Smooth muscle cell (in vitro differentiated cells): ENCODE measurements around the gene IGSF21. TPM values are rescaled to one million over a fixed set of nuclear protein-coding genes. Genes with fewer than 3 reads are reported as not detected.

Source experiments
- DNase-seq: peaks from one replicate; lab custom pipeline; 2025; ENCODE audit not compliant: unreplicated experiment; lab: John Stamatoyannopoulos, UW
- H2AFZ ChIP-seq: fragments of 200-600 bp; sonication (generic); 2 replicates; pipeline ENCODE4 v1.6.0; 2016; ENCODE audit warnings: antibody characterized with exemption, low read depth, mild to moderate bottlenecking
- H3F3A ChIP-seq: fragments of 200-600 bp; sonication (generic); 2 replicates; pipeline ENCODE4 v1.6.0; 2017; ENCODE audit warnings: antibody characterized with exemption, low read depth
- H3K27ac ChIP-seq: fragments of 200-600 bp; sonication (generic); 2 replicates; pipeline ENCODE4 v1.5.1; 2016; ENCODE audit warnings: low read depth, mild to moderate bottlenecking
- H3K27me3 ChIP-seq: fragments of 200-600 bp; sonication (generic); 2 replicates; pipeline ENCODE4 v1.6.1; 2016; ENCODE audit warnings: low read depth, mild to moderate bottlenecking
- H3K36me3 ChIP-seq: fragments of 200-600 bp; sonication (generic); 2 replicates; pipeline ENCODE4 v1.5.1; 2016; ENCODE audit warnings: low read depth
- H3K4me1 ChIP-seq: fragments of 200-600 bp; sonication (generic); 2 replicates; pipeline ENCODE4 v1.5.1; 2016; ENCODE audit warnings: low read depth
- H3K4me2 ChIP-seq: fragments of 200-600 bp; sonication (generic); 2 replicates; pipeline ENCODE4 v1.6.0; 2016; ENCODE audit warnings: mild to moderate bottlenecking
- H3K4me3 ChIP-seq: fragments of 200-600 bp; sonication (generic); 2 replicates; pipeline ENCODE4 v1.5.1; 2016; ENCODE audit warnings: mild to moderate bottlenecking
- H3K79me2 ChIP-seq: fragments of 200-600 bp; sonication (generic); 2 replicates; pipeline ENCODE4 v1.6.0; 2016; ENCODE audit warnings: low read depth, mild to moderate bottlenecking
- H3K9ac ChIP-seq: fragments of 200-600 bp; sonication (generic); 2 replicates; pipeline ENCODE4 v1.6.0; 2016; ENCODE audit warnings: low read depth
- H3K9me3 ChIP-seq: fragments of 200-600 bp; sonication (generic); replicated peaks from 2 replicates; pipeline ENCODE4 v1.5.1; 2016; ENCODE audit warnings: low read depth
- H4K20me1 ChIP-seq: fragments of 200-600 bp; sonication (generic); 2 replicates; pipeline ENCODE4 v1.6.0; 2016; ENCODE audit warnings: low read depth
- WGBS: methylation state at CpG from one replicate; pipeline ENCODE4 v1.1.7; 2016; ENCODE audit warnings: low lambda C conversion rate; 5-methylcytosine and 5-hydroxymethylcytosine counted together
- polyA plus RNA-seq: library from polyadenylated mRNA; unstranded; fragments of >200 nt; fragmentation: Nextera tagmentation; extraction: Ambion mirVana; gene quantifications from 2 replicates; pipeline ENCODE4 v1.2.1, GENCODE V29; 2016
- total RNA-seq: library from RNA; depleted of rRNA; stranded (reverse); fragments of >200 nt; gene quantifications from 2 replicates; pipeline ENCODE4 v1.2.3, GENCODE V29; 2014
- TF ChIP-seq, protein P1 (sequence below): fragments of 200-600 bp; sonication (generic); IDR thresholded peaks from 2 replicates; pipeline ENCODE4 v1.5.1; 2017; ENCODE audit warnings: borderline replicate concordance, mild to moderate bottlenecking, antibody characterized with exemption; ENCODE audit not compliant: insufficient read depth, poor library complexity, severe bottlenecking

Gene IGSF21
- total and polyA plus RNA-seq, 2 experiments from 2014 or later: not detected

DNA sequence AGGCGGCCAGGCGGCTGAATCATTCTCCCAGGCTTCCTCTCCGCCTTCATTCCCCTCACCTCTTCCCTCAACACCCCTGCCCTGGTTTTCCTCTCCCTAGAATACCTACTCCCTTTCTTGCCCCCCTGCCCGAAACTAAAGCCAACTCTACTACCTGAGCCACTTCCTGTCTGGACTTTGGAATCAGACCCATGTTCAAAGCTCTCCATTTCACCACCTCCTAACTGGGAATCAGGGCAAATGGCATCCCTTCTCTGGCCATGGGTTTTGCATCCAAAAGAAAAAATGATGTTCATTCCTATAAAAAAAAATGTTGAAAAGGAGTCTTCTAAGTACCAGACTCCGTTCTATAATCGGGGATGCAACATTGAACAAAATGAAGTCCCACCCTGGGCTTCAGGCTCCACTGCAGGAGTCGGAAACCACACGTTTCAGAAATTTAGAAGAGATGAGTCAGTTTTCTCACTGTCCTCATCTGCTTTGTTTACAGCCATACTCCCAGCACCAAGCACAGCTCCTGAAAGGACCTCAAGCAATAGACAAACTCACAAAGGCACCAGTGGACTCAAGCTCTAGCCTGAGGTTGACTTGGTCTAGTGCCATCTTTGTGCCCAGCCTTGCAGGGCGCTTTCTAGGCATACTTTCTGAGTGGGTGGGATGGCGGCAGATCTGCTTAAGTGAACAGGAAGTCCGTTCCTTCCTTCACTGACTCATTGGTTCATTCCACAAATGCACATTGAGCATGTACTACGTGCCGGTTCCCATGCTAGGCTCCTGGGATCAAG lies 176.2 kb downstream of the IGSF21 start:
- no peak overlapping the region for H3K4me2 ChIP-seq
- no peaks in the 10 kb centered on the region for H3K9me3 ChIP-seq
- no peak for DNase-seq
- no peaks in the 10 kb centered on the region for H3K36me3 ChIP-seq
- no peak overlapping the region for H3K9ac ChIP-seq
- H3K27ac ChIP-seq: no peak overlapping the region
- H3K4me1 ChIP-seq: peaks cover 9% of the 10 kb centered on the region
- 62% methylated on average over 12 of the region's 13 CpGs for WGBS
- H3F3A ChIP-seq: no peaks in the 10 kb centered on the region
- no peaks in the 10 kb centered on the region for H4K20me1 ChIP-seq
- H3K27me3 ChIP-seq: peaks cover 13% of the 10 kb centered on the region
- H3K4me3 ChIP-seq: no peak overlapping the region
- no peaks in the 10 kb centered on the region for H3K79me2 ChIP-seq
- TF ChIP-seq, protein P1, sequence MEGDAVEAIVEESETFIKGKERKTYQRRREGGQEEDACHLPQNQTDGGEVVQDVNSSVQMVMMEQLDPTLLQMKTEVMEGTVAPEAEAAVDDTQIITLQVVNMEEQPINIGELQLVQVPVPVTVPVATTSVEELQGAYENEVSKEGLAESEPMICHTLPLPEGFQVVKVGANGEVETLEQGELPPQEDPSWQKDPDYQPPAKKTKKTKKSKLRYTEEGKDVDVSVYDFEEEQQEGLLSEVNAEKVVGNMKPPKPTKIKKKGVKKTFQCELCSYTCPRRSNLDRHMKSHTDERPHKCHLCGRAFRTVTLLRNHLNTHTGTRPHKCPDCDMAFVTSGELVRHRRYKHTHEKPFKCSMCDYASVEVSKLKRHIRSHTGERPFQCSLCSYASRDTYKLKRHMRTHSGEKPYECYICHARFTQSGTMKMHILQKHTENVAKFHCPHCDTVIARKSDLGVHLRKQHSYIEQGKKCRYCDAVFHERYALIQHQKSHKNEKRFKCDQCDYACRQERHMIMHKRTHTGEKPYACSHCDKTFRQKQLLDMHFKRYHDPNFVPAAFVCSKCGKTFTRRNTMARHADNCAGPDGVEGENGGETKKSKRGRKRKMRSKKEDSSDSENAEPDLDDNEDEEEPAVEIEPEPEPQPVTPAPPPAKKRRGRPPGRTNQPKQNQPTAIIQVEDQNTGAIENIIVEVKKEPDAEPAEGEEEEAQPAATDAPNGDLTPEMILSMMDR: no peak
- no peak overlapping the region for H2AFZ ChIP-seq

DNA sequence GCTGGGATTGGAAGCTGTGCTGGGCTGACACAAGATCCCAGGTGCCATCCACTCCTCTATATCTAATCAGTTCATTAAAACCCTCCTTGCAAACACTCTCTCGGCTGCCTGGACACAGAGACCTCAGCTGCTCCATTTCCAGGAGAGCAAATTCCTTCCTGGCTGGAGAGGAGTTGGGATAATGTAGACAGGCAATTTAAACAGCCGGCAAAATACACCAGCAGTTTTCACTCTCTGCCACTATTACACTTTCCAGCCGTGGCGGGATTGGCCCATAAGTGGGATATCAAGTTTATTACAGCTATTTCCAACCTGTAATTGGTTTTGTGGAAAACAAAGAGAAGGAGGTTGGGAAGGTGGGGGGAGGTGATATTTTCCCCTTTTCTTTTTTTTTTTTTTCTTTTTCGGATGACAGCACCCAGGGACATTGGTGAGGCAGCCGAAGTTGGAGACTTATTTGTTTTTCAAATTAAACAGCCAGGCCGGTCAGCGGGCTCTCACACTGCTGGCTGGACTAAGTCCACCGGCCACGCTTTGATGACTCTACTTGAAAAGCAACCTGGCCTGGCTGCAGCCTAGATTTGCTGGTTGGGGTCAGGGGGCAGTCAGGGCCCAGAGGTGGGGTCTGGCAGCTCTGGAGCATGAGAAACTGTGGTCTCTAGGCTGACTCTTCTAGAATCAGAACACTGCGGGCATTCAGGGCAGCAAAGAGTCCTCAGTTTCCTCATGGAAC lies 177.4 kb downstream of the IGSF21 start:
- peaks cover 13% of the 10 kb centered on the region for H3K27me3 ChIP-seq
- H3F3A ChIP-seq: no peaks in the 10 kb centered on the region
- H3K9ac ChIP-seq: no peak overlapping the region
- DNase-seq: no peak
- no peaks in the 10 kb centered on the region for H4K20me1 ChIP-seq
- WGBS: 72% methylated on average over 11 of the region's 11 CpGs
- no peak overlapping the region for H3K27ac ChIP-seq
- H3K4me2 ChIP-seq: no peak overlapping the region
- peaks cover 9% of the 10 kb centered on the region for H3K4me1 ChIP-seq
- no peaks in the 10 kb centered on the region for H3K9me3 ChIP-seq
- H3K79me2 ChIP-seq: no peaks in the 10 kb centered on the region
- TF ChIP-seq, protein P1: no peak
- H2AFZ ChIP-seq: no peak overlapping the region
- H3K36me3 ChIP-seq: no peaks in the 10 kb centered on the region
- H3K4me3 ChIP-seq: no peak overlapping the region

DNA sequence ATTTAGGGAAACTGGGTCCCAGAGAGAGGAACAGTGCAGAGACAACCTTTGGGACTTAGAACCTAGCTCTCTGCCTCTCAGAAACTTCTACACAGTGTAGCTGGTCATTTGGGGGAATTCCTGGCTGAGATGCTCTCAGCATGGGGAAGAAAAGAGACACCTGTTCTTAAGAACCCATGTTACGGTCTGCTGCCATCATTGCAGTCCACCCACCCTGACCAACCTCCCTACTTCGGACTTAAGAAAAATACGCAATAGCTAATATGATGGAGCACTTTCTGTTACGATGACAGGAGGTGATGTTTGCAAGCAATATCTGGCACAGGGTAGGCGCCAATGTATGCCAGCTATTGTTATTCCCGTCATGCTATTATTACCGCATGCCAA lies 177.9 kb downstream of the IGSF21 start:
- Histone ChIP-seq H3K79me2 (no peaks in the 10 kb centered on the region), H3K9ac (no peak overlapping the region), H4K20me1 (no peaks in the 10 kb centered on the region), H3F3A (no peaks in the 10 kb centered on the region), H3K4me3 (no peak overlapping the region), H2AFZ (no peak overlapping the region), H3K9me3 (no peaks in the 10 kb centered on the region), H3K4me1 (peaks cover 10% of the 10 kb centered on the region), H3K27me3 (peaks cover 13% of the 10 kb centered on the region), H3K36me3 (no peaks in the 10 kb centered on the region), H3K4me2 (no peak overlapping the region), H3K27ac (no peak overlapping the region)
- 96% methylated on average over 7 of the region's 7 CpGs for WGBS
- DNase-seq: no peak
- TF ChIP-seq, protein P1: no peak

DNA sequence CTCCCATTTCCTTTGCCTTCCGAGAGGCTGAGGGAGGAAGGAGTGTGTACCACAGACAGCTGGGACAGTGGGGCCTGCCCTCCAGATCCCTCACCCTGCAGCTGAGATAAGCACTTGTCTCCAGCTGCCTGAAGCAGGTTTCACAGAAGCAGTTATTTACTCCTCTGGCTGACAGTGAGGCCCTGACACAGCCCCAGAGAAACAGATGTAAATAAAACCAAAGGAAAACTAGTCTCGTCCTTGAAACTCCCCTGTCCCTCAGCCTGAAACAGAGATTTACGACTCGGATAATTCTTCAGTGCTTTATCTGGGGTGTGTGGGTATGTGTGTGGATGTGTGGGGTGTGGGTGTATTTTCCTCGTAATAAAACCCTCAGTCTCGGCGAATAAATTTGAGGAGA lies 181.1 kb downstream of the IGSF21 start:
- Histone ChIP-seq H2AFZ (no peak overlapping the region), H4K20me1 (no peaks in the 10 kb centered on the region), H3F3A (no peaks in the 10 kb centered on the region), H3K27me3 (peaks cover 20% of the 10 kb centered on the region), H3K9me3 (no peaks in the 10 kb centered on the region), H3K27ac (no peak overlapping the region), H3K79me2 (no peaks in the 10 kb centered on the region), H3K36me3 (no peaks in the 10 kb centered on the region), H3K4me1 (peaks cover 17% of the 10 kb centered on the region), H3K4me2 (no peak overlapping the region), H3K4me3 (no peak overlapping the region), H3K9ac (no peak overlapping the region)
- WGBS: 42% methylated on average over 7 of the region's 7 CpGs
- DNase-seq: no peak
- TF ChIP-seq, protein P1: no peak
